ENCODE measurements around the gene ATP1B3. TPM values are rescaled to one million over a fixed set of nuclear protein-coding genes. Genes with fewer than 3 reads are reported as not detected.

Gene ATP1B3
- total and polyA plus RNA-seq, 2 of the 13 experiments (the other 11 are each of a cell fraction or from before 2014, with no cell fraction given): 84.3 to 93.6 TPM

DNA sequence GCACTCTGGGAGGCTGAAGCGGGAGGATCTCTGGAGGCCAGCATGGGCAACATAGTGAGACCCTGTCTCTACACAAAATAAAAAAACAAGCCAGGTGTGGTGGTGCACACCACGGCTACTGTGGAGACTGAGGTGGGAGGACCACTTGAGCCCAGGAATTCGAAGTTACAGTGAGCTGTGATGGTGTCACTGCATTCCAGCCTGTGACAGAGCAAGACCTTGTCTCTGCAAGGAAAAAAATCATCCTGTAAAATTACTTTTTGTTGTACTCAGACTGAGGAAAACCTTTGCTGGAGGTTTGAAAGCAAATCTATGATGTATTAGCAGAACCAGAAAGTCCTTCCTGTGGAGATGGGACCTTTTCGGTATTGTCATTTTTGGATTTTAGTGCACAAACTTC, 63.3 kb downstream of the ATP1B3 start (continued):
- TF ChIP-seq TCF7 (IDR thresholded peaks at IDR 0.05; ENCODE audit: low read depth) (no peak), POGZ (CRISPR knock-in tag; IDR thresholded peaks at IDR 0.05) (no peak)
- TF ChIP-seq, protein P1, sequence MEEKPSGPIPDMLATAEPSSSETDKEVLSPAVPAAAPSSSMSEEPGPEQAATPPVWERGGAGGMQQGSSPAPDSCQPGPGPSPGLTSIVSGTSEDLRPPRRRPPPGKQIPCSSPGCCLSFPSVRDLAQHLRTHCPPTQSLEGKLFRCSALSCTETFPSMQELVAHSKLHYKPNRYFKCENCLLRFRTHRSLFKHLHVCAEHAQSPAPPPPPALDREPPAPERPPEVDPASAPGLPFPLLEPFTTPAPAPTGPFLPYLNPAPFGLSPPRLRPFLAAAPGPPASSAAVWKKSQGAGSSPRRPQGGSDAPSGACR (CRISPR knock-in tag; IDR thresholded peaks at IDR 0.05): no peak

GRCh38 chr3:141940194-141940776, 63.8 kb downstream of the ATP1B3 start:
- whole genome bisulfite sequencing (ENCODE audit: low lambda C conversion rate): 78% methylated on average over 12 of the region's 12 CpGs
- FAIRE-seq (no peak), DNase-seq (ENCODE audit: low spot score) (no peak), ATAC-seq (no peak; the same call in 2 of the 3 replicates)
- Histone ChIP-seq H3K27me3 (ENCODE audit: control insufficient read depth in 1 of 2, insufficient read depth in 2 of 2, low read length in 2 of 2) (no peaks in the 10 kb centered on the region), H3K4me1 (ENCODE audit: insufficient read depth, low read length) (no peaks in the 10 kb centered on the region), H4K20me1 (ENCODE audit: insufficient read depth, low read length) (no peaks in the 10 kb centered on the region), H3K36me3 (replicated peaks in 1 of 2; ENCODE audit: control insufficient read depth in 1 of 2, insufficient read depth in 2 of 2, low read length in 2 of 2) (no peaks in the 10 kb centered on the region), H3K9ac (ENCODE audit: insufficient read depth, low read depth, low read length) (no peak overlapping the region), H3K79me2 (ENCODE audit: insufficient read depth, low read length) (no peaks in the 10 kb centered on the region), H2AFZ (ENCODE audit: low read length) (no peak overlapping the region), H3K4me2 (ENCODE audit: low read depth, low read length) (no peak overlapping the region), H3K27ac (ENCODE audit: extremely low read length, insufficient read depth, low read length) (no peak overlapping the region), H3K4me3 (replicated peaks in 1 of 3; ENCODE audit: insufficient read depth in 1 of 3, low read depth in 2 of 3, low read length in 3 of 3) (no peak overlapping the region), H3K9me3 (ENCODE audit: low read length) (no peaks in the 10 kb centered on the region)
- in situ Hi-C loops (cut with HindIII; ENCODE audit: extremely low pct_ligation_motif_present, low pct_unique_long_range_greater_than_20kb): no loop called here
- CTCF ChIA-PET (ENCODE audit: low intra/inter-chr PET ratio, low total read pairs): no interaction called here
- no TSS peak for BruUV-seq (replicated peaks)
- no peak for TF ChIP-seq MEIS1 (CRISPR knock-in tag; IDR thresholded peaks at IDR 0.05; ENCODE audit: borderline replicate concordance)
- TF ChIP-seq, protein P2, sequence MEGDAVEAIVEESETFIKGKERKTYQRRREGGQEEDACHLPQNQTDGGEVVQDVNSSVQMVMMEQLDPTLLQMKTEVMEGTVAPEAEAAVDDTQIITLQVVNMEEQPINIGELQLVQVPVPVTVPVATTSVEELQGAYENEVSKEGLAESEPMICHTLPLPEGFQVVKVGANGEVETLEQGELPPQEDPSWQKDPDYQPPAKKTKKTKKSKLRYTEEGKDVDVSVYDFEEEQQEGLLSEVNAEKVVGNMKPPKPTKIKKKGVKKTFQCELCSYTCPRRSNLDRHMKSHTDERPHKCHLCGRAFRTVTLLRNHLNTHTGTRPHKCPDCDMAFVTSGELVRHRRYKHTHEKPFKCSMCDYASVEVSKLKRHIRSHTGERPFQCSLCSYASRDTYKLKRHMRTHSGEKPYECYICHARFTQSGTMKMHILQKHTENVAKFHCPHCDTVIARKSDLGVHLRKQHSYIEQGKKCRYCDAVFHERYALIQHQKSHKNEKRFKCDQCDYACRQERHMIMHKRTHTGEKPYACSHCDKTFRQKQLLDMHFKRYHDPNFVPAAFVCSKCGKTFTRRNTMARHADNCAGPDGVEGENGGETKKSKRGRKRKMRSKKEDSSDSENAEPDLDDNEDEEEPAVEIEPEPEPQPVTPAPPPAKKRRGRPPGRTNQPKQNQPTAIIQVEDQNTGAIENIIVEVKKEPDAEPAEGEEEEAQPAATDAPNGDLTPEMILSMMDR (CRISPR knock-in tag; IDR thresholded peaks at IDR 0.05): 0 out of 2 replicates have a peak, but pooled peaks have one; percentile 21
- intact Hi-C loops (cut with micrococcal nuclease; ENCODE audit: unreplicated experiment): no loop called here
- POLR2A ChIA-PET: no interaction called here

All from HepG2 (cell line).